C4-2B (cell line): ENCODE results near the gene JAML.
A peak's percentile ranks its signal among the peaks of the same experiment; 100 is the strongest.

Experiments
- H3K27ac ChIP-seq: fragments of 450-650 bp; 2 replicates; pipeline ENCODE4 v1.5.1; 2017
- ZFX ChIP-seq: fragments of 450-650 bp; IDR thresholded peaks from 2 replicates; pipeline ENCODE4 v1.6.1; 2017
- TF ChIP-seq, protein P1 (sequence below): fragments of 450-650 bp; conservative IDR thresholded peaks from 2 replicates; pipeline ENCODE4 v1.5.1; 2017; ENCODE audit warnings: mild to moderate bottlenecking

The JAML gene

DNA sequence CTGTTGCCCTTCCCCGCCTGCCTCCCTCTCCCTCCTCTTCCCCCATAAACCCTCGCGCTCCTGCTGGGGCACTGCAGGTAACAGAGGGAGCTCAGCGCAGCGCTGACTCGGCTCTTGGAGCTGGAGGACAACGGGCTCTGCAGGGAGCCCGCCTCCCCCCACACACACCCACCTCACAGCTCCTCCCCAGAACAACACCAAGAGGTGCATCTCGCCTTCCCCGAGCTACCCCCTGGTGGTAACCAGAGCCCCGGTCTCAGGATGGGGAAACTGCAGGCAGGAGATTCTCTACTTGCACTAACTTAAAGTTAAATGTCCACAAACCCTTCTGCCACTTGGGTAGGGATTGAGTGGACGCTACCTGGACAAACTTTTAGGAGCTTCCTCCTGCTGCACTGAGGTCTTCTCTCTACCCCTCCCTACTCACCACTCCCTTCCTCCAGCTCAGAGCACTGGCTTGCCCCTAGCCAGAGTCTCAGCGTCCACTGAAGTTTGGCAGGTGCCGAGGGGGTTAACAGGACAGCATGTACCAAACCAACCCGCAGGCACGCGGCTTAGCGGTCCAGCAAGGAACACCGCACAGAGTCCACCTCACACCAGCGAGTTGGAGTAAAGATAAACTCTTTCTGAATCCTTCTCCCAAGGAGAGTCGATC lies 68.2 kb downstream of the JAML start:
- no peak overlapping the region for H3K27ac ChIP-seq

DNA sequence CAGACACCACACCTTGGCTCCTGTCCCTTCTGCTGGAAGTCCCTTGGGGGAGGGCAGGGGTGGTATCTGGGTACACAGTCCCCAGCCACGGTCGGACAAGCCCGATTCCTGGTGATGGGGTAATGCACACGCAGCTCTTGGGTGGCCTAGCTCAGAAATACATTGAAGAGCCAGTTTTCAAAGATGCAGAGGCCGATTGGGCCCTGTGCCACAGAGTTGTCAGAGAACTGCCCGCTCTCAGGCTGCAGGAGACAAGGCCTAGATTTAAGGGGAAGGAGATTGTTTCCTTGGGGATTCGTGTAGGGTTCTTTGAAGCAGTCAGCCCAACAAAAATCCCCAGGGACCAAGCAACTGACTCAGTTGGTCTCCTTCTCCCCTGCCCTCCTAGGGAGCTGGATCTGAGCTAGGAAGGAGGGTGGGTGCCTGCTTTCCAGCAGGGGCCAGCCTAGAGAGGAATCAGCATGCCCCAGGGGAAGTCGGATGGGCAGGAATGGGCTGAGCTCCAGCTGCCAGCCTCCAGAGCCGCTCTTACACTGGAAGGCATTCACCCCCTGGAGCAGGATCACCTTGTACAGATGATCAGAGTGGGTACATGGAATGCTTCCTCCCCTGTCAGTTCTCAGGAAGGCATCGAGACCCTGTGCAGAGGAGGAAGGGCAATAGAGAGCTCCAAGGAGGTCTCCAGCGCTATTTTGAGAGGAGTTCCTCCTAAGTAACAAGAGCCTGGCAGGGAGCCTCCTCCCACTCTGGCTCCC lies 68.9 kb downstream of the JAML start:
- H3K27ac ChIP-seq, result no peak overlapping the region
- no peak for TF ChIP-seq ZFX
- TF ChIP-seq, protein P1, sequence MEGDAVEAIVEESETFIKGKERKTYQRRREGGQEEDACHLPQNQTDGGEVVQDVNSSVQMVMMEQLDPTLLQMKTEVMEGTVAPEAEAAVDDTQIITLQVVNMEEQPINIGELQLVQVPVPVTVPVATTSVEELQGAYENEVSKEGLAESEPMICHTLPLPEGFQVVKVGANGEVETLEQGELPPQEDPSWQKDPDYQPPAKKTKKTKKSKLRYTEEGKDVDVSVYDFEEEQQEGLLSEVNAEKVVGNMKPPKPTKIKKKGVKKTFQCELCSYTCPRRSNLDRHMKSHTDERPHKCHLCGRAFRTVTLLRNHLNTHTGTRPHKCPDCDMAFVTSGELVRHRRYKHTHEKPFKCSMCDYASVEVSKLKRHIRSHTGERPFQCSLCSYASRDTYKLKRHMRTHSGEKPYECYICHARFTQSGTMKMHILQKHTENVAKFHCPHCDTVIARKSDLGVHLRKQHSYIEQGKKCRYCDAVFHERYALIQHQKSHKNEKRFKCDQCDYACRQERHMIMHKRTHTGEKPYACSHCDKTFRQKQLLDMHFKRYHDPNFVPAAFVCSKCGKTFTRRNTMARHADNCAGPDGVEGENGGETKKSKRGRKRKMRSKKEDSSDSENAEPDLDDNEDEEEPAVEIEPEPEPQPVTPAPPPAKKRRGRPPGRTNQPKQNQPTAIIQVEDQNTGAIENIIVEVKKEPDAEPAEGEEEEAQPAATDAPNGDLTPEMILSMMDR, result no peak

More for the DNA sequence above, 68.2 kb downstream of the JAML start:
- no peak for TF ChIP-seq ZFX
- TF ChIP-seq, protein P1, result no peak

DNA sequence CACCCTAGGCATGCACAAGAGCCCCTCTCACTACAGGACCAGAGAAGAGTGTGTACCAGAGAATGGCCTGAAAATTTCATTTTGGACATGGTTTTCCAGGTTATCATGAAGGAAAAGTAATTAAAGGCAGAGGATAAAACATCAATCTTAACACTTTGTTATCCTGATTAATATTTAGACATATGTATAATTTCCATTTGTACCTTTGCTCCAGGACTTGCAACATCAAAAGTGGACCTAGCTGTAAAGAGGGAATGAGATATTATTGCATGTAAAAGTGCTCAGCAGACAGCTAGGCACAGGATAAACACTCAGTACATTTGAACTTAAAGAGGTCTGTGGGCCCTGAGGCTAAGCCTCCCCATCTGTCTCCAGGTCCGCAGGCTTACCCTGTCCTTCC lies 70.2 kb downstream of the JAML start:
- H3K27ac ChIP-seq, result no peak overlapping the region
- TF ChIP-seq ZFX, result no peak
- TF ChIP-seq, protein P1, result no peak

DNA sequence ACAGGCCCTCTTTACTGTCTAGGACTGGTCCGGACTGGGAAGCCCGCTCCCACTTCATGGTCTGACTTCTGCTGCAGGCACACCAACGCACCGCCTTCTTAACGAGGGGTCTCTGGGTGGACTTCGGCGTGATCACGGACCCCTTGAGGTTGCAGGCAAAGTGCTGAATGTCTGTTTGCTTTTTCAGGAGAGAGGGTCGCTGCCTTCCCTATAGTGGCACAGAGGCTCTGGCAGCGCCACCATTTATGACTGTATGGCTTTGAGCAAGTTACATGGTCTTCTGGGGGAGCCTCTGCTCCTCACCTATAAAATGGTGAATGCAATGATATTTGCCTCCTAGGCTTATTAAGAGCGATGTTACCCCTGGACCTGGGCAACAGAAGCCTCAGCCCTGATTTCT lies 70.8 kb downstream of the JAML start:
- TF ChIP-seq, protein P1, result no peak
- no peak for TF ChIP-seq ZFX
- H3K27ac ChIP-seq, result no peak overlapping the region

DNA sequence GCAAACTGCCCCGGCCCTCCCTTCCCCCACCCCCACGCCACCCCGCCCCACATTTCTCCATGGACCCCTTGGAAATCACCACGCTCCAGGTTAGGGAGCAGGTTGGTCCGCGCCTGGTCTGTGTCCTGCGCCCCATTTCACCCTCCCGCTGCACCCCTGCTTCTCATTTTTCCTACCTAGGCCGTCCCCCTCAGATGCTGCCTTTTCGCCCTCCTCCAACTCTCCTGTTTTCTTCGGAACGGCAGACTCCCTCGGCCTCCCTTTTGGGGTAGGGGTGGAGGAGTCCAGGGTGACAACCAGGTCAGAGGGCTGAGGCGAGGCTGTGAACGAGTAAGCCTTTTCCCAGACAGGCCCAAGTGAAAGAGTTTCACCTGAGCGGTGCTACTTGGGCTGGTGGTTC lies 71.3 kb downstream of the JAML start:
- TF ChIP-seq, protein P1, result no peak
- TF ChIP-seq ZFX, result no peak
- no peak overlapping the region for H3K27ac ChIP-seq

DNA sequence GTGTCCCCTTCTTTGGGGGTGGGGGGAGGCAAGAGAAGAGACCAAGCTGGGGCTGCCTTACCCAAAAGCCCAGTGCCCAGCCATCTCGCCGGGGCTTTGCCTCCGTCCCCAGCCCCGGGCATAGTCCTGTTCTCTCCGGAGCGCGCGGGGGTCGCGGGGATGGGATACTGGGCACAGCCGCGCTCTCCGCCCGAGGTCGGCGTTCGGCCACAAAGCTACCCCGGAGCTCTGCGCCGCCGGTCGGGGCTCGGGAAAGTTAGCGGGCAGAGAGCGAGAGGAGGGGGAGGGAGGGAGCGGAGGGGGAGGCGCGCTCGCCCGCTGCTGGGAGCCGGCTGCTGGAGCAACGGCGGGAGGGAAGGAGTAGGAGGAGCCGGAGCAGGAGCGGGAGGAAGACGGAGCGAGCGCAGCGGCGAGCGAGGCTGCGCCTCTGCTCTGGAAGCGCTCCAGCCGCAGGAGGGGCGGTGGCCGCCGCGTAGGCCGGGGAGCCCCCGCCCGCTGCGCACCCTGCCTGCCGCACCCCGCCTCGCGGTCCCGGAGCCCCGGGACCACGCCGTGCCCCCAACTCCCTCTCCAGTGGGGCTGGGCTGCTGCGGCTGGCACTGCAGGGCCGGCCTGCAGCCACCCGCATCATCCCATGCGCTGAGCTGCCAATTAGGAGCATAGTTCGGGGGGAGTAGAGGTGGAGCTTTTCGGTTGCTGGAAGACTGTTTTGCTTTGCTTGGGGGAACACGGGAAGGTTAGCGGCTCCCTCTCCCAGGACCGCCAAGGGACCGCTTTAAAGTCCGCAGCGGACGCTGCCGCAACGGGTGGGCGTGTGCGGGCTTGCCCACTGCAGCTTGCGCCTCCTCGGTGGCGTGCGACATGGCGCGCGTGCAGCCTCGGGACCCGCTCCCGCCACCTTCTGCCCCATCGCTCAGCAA lies 72.0 kb downstream of the JAML start, which contains the start of gene SCN4B:
SCN4B (minus strand) TSS at position 272 of the 920 bp plus-strand sequence; CDS start at position 122, 150 bp downstream.
- TF ChIP-seq ZFX, result no peak
- peak within 1 kb of the TSS; percentile 24 for H3K27ac ChIP-seq

DNA sequence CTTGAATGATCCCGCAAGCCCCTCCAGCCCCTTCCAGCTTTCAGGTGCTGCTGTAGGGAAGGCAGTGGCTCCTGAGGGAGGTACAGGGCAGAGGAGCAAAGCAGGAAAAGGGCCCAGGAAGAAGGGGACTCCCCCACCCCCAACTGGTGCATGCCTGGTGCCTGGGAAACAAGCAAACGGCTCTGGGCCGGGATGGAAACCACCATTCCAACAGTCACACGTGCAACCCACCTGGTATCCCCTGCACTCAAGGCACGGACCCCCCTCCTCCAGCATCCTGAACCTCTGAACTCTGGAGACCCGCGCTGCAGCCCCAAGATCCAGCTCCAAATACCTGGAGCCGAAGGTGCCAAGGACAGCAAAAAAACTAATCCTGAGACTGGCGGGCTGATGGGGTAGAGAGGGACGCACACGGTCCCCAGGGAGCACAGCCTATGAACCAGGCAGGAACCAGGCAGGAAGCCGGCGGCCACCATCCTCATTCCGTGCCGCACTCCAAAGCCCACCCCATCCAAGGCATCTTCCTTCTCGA lies 72.7 kb downstream of the JAML start:
- TF ChIP-seq, protein P1, result no peak
- no peak for TF ChIP-seq ZFX
- peak overlapping the region; percentile 24 for H3K27ac ChIP-seq
